LNCaP clone FGC (cell line): ENCODE measurements around the gene TRIM16.
"Not testable (repeated sequence)": the region's sequence is repeated elsewhere in the genome, so short reads cannot be mapped to it uniquely, and the experiment has no call there.

ENCODE experiments used
- DNase-seq: peaks from one replicate; pipeline ENCODE4 v3.0.0-alpha.2; 2011; ENCODE audit warnings: low read depth
- H3K4me3 ChIP-seq: 2 replicates; pipeline ENCODE4 v1.5.1; 2011; ENCODE audit warnings: mild to moderate bottlenecking, low read depth, low read length, control low read depth

The TRIM16 gene

DNA sequence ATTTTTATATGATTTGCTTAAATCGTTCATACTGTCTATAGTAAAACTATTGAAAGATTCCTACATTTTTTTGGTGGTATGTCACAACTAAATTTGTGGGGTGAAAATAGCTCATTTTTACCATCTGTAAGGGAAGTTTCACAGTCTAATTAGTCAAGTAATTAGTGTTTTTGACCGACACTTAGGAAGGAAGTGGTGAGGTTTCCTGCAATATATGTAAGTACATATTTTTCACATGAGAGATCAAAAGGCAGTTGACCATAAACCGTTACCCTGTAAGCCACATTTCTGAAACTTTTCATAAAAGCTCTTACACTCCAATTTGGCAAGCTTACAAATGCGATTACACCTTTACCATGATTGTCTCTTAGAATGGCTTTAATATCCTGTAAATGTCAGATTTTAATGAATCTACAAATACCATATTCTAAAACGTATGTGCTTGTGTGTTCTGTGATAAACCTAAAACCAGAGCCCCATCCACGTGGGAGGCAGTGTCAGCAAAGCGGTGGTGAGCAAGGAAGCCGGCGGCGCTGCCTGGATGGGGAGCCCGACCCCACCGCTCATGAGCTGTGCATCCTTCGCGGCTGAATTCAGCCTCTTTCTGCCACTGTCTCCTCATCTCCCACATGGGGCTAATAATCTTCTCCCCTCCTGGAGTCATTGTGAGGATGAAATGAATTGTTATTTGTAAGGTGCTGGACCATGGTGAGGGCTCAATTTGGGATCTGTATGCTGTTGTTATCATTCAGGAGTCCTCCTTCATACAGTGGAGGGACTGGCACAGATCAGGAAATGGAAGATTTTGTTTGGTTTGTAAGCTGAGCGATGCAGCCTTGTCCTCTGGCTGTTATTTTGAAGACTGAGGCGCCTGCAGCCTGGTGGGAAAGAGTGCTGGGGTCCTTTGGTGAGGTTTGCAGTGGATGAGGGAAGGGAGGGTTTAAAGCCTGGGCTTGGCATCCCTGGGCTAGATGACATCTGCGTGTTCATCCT is 94.3 kb downstream of the TRIM16 start:
- DNase-seq, H3K4me3 ChIP-seq: not testable (repeated sequence)

DNA sequence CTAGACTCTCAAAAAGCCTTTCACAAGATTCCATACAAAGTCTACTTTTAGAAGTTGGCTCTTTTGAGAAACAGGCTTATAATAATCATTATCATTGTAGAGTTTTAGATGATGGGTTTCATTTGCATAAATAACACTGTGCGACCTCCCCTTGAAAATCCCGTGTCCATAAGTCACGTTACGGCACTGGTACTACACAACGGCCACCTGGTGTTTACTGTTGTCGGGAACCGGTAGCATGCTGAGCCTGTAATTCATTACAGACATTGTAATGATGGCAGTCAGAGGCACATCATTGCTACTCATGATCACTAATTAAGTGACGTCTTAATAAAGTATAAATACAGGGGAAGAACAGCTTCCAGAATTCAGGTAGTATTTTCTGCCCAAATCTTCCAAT is 96.1 kb downstream of the TRIM16 start:
- not testable (repeated sequence) for DNase-seq, H3K4me3 ChIP-seq

DNA sequence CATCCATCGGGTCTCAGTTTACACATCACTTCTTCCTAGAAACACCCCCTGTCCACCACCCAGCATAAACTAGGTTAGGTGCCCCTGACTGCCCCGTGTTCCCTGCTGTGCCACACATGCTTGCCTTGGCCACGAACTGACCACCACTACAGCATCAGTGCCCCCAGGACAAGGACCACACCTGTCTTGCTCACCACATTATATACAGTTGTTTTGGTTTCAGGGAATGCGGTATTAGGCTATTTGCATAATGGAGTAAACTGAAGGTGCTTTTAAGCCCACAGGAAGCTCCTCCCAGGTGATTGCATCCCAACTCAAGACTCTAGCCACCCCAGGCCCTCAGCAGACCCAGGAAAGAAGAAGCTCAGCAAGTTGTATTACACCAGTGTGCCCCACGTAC is 100.8 kb downstream of the TRIM16 start:
- not testable (repeated sequence) for H3K4me3 ChIP-seq, DNase-seq

- not testable (repeated sequence) for H3K4me3 ChIP-seq, DNase-seq
Observed at GRCh38 chr17:15581462-15581861, 102.6 kb downstream of the TRIM16 start.
